Measurements from ENCODE around the gene FER.

FER gene

DNA sequence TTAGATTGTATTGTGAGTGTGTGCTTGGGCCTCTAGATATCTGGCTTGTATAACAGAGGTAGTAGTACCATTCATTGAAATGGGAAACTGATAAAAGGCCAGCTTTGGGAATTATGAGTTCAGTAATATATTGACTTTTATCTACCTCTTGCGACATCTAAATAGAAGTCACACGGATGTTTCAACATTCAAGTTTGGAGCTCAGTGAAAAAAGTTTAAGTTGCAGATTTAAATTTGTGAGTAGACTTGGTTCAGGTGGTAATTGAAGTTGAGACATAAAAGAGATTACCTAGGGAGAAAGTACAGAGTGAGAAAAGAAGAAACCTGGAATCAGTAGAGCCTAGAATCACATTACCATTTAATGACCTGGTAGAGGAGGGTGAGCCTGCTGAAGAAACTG is 189.5 kb downstream of the FER start:
- no peaks in the 10 kb centered on the region; the same call in 1 of the 2 replicates for H3K79me2 ChIP-seq (ENCODE audit: low read length)
- no peak overlapping the region for H3K4me2 ChIP-seq (ENCODE audit: low read length)
- H3K27me3 ChIP-seq (ENCODE audit: low read depth, low read length), result no peaks in the 10 kb centered on the region
- no peaks in the 10 kb centered on the region for H3K36me3 ChIP-seq (replicated peaks; ENCODE audit: low read depth, low read length)
- H2AFZ ChIP-seq (ENCODE audit: low read depth, low read length), result no peak overlapping the region
- H3K27ac ChIP-seq (ENCODE audit: low read length), result no peak overlapping the region
- H3K4me3 ChIP-seq (ENCODE audit: low read length), result no peak overlapping the region
- H3K4me1 ChIP-seq (ENCODE audit: low read length), result no peaks in the 10 kb centered on the region
- no peaks in the 10 kb centered on the region for H3K9me3 ChIP-seq (ENCODE audit: insufficient read depth, low read length)
- TF ChIP-seq, protein P1, sequence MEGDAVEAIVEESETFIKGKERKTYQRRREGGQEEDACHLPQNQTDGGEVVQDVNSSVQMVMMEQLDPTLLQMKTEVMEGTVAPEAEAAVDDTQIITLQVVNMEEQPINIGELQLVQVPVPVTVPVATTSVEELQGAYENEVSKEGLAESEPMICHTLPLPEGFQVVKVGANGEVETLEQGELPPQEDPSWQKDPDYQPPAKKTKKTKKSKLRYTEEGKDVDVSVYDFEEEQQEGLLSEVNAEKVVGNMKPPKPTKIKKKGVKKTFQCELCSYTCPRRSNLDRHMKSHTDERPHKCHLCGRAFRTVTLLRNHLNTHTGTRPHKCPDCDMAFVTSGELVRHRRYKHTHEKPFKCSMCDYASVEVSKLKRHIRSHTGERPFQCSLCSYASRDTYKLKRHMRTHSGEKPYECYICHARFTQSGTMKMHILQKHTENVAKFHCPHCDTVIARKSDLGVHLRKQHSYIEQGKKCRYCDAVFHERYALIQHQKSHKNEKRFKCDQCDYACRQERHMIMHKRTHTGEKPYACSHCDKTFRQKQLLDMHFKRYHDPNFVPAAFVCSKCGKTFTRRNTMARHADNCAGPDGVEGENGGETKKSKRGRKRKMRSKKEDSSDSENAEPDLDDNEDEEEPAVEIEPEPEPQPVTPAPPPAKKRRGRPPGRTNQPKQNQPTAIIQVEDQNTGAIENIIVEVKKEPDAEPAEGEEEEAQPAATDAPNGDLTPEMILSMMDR (IDR thresholded peaks at IDR 0.05; ENCODE audit: low read depth, low read length), result no peak
- TF ChIP-seq EZH2phosphoT487 (IDR thresholded peaks at IDR 0.05; ENCODE audit: low read depth), result no peak
- H4K20me1 ChIP-seq (ENCODE audit: insufficient read depth, low read length), result peaks cover 2% of the 10 kb centered on the region; the same call in 1 of the 2 replicates
- H3K9ac ChIP-seq (ENCODE audit: low read length), result no peak overlapping the region

GRCh38 chr5:108940506-108940905 is 192.8 kb downstream of the FER start:
- no peaks in the 10 kb centered on the region for H3K4me1 ChIP-seq (ENCODE audit: low read length)
- no peak overlapping the region for H3K27ac ChIP-seq (ENCODE audit: low read length)
- H3K36me3 ChIP-seq (replicated peaks; ENCODE audit: low read depth, low read length), result no peaks in the 10 kb centered on the region
- no peak overlapping the region for H3K9ac ChIP-seq (ENCODE audit: low read length)
- H3K9me3 ChIP-seq (ENCODE audit: insufficient read depth, low read length), result no peaks in the 10 kb centered on the region
- no peak overlapping the region for H3K4me2 ChIP-seq (ENCODE audit: low read length)
- H2AFZ ChIP-seq (ENCODE audit: low read depth, low read length), result no peak overlapping the region
- TF ChIP-seq, protein P1 (IDR thresholded peaks at IDR 0.05; ENCODE audit: low read depth, low read length), result no peak
- no peaks in the 10 kb centered on the region for H3K79me2 ChIP-seq (ENCODE audit: low read length)
- H3K27me3 ChIP-seq (ENCODE audit: low read depth, low read length), result no peaks in the 10 kb centered on the region
- H3K4me3 ChIP-seq (ENCODE audit: low read length), result no peak overlapping the region
- H4K20me1 ChIP-seq (ENCODE audit: insufficient read depth, low read length), result peaks cover 5% of the 10 kb centered on the region; the same call in 1 of the 2 replicates

- H3K4me2 ChIP-seq (ENCODE audit: low read length), result no peak overlapping the region
- no peak overlapping the region for H3K9ac ChIP-seq (ENCODE audit: low read length)
- H3K36me3 ChIP-seq (replicated peaks; ENCODE audit: low read depth, low read length), result no peaks in the 10 kb centered on the region
- H3K79me2 ChIP-seq (ENCODE audit: low read length), result no peaks in the 10 kb centered on the region
- TF ChIP-seq EZH2phosphoT487 (IDR thresholded peaks at IDR 0.05; ENCODE audit: low read depth), result no peak
- TF ChIP-seq, protein P1 (IDR thresholded peaks at IDR 0.05; ENCODE audit: low read depth, low read length), result no peak
- peaks cover 5% of the 10 kb centered on the region; the same call in 1 of the 2 replicates for H4K20me1 ChIP-seq (ENCODE audit: insufficient read depth, low read length)
- no peaks in the 10 kb centered on the region for H3K9me3 ChIP-seq (ENCODE audit: insufficient read depth, low read length)
- no peaks in the 10 kb centered on the region for H3K27me3 ChIP-seq (ENCODE audit: low read depth, low read length)
- no peak overlapping the region for H2AFZ ChIP-seq (ENCODE audit: low read depth, low read length)
- H3K27ac ChIP-seq (ENCODE audit: low read length), result no peak overlapping the region
- H3K4me1 ChIP-seq (ENCODE audit: low read length), result no peaks in the 10 kb centered on the region
- H3K4me3 ChIP-seq (ENCODE audit: low read length), result no peak overlapping the region
Observed at GRCh38 chr5:108941746-108942145, 194.0 kb downstream of the FER start.

GRCh38 chr5:108942701-108943100 is 195.0 kb downstream of the FER start:
- no peak overlapping the region for H3K4me3 ChIP-seq (ENCODE audit: low read length)
- no peaks in the 10 kb centered on the region for H3K9me3 ChIP-seq (ENCODE audit: insufficient read depth, low read length)
- H3K27me3 ChIP-seq (ENCODE audit: low read depth, low read length), result no peaks in the 10 kb centered on the region
- H3K4me1 ChIP-seq (ENCODE audit: low read length), result no peaks in the 10 kb centered on the region
- no peak overlapping the region for H3K27ac ChIP-seq (ENCODE audit: low read length)
- H2AFZ ChIP-seq (ENCODE audit: low read depth, low read length), result no peak overlapping the region
- peaks cover 5% of the 10 kb centered on the region; the same call in 1 of the 2 replicates for H4K20me1 ChIP-seq (ENCODE audit: insufficient read depth, low read length)
- H3K9ac ChIP-seq (ENCODE audit: low read length), result no peak overlapping the region
- H3K79me2 ChIP-seq (ENCODE audit: low read length), result no peaks in the 10 kb centered on the region
- H3K36me3 ChIP-seq (replicated peaks; ENCODE audit: low read depth, low read length), result no peaks in the 10 kb centered on the region
- no peak overlapping the region for H3K4me2 ChIP-seq (ENCODE audit: low read length)
- TF ChIP-seq, protein P1 (IDR thresholded peaks at IDR 0.05; ENCODE audit: low read depth, low read length), result no peak
- no peak for TF ChIP-seq EZH2phosphoT487 (IDR thresholded peaks at IDR 0.05; ENCODE audit: low read depth)
